Stimulated activated naive CD8-positive, alpha-beta T cell treated with anti-CD3 and anti-CD28 coated beads, Interleukin-15, Interleukin-2, amounts not matched to agents 100 U/mL and 50 U/mL, for 24 hours (primary cell): ENCODE data around the gene HOXA13.

ENCODE experiments used
- ATAC-seq: fragments of 150-1000 bp; cut with Tn5 transposase; one replicate; pipeline ENCODE4 v1.10.0; 2021
- DNase-seq: peaks from one replicate; pipeline ENCODE4 v3.0.0; 2021

The HOXA13 gene

DNA sequence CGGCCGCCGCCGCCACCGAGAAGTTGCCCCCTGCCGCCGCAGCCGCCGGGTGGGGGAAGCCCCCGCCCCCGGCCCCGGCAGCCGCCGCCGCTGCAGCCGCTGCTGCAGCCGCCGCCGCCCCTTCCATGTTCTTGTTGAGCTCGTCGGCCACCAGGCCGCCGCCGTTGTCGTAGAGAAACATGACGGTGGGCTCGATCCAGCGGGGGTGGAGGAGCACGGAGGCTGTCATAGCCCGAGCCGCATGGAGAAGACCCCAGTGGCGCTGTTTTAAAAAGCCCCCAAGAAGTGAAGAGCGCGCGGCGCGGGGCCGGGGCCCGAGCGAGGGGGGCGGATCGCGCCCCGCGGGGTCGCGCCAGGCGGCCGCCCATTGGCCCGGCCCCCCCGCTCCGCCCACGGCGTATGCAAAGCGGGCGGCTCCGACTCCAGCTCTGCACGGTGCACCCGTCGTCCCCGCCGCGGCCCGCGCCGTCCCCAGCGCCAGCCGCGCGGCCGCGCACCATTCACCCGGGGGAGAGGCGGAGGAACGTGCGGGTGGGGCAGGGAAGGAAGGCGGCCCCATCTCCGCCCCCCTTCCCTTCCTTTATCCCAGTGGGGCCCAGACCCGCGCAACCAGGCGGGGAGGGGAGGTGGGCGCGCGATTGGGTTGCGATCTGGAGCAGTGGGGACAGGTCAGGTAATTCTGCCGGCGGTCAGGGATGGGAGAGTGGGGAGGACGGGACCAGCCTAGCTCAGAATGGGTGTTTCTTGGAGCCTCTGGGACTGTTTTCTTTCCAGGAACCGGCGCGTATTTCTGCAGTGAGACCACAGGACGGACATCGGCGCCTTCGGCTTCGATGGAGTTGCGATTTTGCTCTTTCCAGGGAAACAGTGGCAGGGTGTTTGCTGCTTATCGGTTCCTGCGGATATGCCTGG is at the start of gene HOXA13:
Gene HOXA13, minus strand, starts transcription at position 243 of the 912 bp plus-strand sequence. Its CDS starts 14 bp downstream, at position 229.
- DNase-seq: no peak
- peak; percentile 57 for ATAC-seq

DNA sequence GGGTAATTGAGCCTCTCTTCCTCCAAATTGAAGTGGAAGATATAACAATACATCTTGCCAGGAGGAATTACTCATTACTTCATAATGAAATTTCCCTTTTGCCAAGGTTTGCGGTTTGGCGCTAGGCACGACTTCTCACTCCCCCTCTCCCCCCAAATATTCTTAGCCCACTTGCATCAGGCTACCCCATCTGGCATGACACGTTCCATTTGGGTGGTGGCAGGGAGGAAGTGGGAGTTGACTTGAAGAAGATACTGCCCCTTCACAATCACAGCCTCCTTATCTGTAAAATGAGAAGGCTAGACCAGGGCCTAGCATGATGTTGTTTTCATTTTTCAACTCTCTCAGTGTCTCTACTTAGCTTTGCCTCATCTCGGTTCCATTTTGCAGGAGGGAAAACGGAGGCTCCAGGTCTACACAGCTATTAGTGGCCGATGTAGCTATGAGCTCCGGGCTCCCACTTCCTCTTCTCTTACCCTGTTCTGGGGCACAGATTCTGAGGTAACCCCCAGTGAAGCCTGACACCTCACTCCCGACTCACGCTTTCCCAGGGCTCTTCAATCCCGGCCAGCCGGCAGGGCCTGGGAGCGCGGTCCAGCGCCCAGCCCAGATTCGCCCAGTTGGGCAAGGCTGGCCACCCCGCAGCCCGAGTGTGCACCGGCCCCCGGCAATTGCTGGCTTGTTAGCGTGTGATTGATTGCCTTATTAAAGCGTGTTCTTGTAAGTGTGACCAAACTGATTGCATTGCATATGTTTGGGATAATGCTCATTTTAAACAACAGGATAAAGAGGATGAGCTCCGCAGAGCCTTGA is 49.2 kb upstream of the HOXA13 start:
- no peak for DNase-seq
- no peak for ATAC-seq

DNA sequence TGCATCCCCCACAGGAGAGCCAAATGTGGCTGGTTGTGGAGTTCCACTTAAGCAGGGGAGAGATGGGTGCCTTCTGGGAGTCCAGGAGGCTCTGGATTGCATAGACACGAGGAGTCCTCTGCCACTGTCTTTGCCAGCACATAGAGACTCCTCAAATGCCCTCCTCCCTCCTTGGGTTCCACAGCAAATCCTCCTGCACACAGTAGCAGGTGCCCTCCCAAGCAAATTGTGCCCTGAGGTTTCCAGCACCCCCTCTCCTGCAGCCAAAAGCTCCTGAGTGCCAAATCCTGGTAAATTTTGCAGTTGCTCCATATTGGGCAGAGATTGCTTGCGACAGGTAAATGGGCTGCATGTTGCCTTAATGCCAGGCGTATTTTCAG is 48.5 kb upstream of the HOXA13 start:
- DNase-seq: no peak
- ATAC-seq: no peak

DNA sequence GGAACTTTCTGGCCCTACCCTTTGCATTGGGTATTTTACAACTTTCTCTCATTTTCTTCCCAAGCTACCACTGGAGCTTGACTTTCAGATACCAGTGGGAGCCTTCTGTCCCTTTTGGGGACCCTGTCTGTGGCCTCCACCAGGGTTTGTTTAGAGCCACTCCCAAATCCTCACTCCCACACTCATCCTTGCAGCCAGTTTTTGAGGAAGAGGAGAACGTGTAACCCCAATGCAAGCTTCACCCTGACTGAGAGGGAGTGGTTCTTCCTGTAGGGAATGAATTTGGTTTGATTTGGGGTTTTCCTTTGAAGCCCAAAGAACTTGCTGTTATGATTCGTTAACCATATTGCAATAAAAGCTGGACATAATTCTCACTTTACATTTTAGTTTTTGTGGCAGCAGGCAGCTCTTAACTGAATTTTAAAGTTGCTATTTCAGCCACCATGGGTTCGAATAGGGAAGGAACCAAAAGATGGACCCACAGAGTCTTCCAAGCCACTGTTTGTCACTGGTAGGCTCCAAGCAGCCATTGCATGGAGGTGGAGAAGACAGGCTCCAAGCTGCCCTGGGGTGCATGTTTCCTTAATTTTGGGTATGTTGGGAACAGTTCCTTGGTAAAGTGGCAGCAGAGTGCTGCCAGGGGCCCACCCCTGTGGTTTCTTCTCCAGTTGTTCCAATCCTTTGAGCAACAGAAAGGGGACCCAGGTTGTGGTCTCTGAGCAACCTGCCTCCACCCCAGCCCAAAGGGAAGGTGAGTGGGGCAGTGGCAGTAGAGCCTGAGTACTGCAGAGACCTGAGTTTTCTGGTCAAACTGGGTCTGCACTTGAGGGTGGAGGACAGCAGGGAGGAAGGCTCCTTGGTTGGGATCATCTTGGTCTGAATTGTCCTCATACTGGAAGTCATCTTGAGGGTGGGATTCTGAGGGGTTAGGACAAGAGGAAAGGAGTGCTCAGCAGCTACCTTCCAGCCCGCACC is 47.8 kb upstream of the HOXA13 start:
- DNase-seq (no peak), ATAC-seq (no peak)

DNA sequence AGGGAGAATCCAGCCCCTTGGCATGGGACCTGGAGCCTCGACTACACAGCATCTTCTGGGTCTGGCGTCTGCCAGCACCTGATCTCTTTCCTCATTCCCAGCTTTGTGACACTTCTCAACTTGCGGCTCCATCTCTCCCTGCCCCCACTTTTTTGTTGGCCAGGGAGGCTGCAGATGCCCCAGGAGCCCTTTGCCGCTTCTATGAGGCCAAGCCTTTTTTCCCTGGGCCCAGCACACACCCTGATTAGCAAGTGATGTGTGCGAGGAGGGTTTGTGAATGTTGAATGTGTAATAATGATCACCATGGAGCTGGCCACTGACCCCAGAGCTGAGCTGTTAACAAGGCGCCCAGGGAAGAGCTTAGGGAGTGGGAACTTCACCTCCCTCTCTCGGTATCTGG is 47.1 kb upstream of the HOXA13 start:
- DNase-seq: no peak
- no peak for ATAC-seq

DNA sequence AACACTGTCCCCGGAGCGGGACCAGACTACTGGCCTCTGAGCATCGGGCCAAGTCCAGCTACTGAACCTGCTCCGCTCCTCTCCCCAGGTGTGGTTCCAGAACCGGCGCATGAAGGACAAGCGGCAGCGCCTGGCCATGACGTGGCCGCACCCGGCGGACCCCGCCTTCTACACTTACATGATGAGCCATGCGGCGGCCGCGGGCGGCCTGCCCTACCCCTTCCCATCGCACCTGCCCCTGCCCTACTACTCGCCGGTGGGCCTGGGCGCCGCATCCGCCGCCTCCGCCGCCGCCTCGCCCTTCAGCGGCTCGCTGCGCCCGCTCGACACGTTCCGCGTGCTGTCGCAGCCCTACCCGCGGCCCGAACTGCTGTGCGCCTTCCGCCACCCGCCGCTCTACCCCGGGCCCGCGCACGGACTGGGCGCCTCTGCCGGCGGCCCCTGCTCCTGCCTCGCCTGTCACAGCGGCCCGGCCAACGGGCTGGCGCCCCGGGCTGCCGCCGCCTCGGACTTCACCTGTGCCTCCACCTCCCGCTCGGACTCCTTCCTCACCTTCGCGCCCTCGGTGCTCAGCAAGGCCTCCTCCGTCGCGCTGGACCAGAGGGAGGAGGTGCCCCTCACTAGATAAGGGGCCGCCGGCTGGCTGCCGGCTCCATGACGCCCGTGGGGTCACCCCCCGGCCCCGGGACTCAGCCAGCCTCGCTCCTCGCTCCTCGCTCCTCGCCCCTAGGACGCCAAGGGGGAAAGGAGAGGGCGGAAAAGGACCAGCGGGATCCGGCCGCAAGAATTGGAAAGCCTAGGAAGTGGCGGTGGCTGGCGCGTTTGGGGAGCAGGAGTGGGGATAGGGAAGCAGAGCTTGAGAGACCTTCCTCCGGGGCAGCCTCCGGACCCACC is 46.2 kb upstream of the HOXA13 start:
- ATAC-seq (peak; percentile 34), DNase-seq (no peak)

DNA sequence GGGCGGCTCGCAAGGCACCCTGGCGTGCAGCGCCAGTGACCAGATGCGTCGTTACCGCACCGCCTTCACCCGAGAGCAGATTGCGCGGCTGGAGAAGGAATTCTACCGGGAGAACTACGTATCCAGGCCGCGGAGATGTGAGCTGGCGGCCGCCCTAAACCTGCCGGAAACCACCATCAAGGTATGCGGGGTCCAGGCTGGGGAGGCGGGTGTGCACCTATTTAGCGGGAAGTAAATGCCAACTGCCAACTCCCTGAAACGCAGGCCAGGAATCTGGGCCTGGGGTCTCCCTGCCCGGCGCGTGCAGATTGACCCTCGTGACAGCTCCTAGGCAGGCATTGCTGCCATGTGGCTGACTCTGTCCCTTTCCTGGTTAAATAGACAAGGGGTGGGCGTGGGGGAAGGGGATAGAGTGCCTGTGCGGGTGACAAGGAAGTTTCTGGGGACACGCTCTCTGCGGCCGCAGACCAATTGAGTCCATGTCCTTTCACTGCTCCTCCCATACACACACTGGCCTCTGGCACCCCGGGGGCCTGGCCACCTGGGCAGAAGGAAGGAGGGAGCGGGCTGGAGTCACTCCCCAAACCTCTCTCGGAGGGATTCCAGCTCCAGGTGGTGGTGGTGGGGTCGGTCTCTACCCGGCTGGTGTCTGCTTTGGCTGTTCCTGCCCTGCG is 45.4 kb upstream of the HOXA13 start:
- no peak for ATAC-seq
- DNase-seq: no peak

DNA sequence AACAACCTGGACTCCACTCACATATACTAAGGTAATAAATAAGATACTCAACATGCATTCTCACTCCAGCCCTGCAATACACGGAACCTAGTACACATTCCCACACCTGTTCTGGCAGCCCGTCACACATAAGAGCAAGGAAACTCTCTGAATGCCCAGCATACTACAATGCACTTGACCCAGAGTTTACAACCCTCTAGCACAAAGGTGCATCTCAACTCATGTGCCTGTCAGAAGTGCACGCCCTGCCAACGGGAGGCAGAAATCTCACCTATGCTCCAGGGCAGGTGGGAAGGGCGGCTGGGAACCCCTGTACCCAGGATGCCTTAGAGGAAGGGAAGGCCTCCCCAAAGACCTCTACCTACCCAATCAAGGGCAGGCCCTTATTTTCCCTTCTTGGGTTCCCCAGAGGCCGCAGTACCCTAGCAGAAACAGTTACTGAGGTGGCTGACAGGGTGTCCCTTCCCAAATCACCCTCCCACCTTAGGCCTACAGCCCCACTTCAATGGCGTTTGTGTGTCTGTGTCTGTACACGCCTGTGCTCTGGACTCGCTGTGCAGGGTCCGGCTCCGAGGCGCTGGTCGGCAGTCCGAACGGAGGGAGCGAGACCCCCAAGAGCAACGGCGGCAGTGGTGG is 44.7 kb upstream of the HOXA13 start:
- DNase-seq (no peak), ATAC-seq (no peak)

DNA sequence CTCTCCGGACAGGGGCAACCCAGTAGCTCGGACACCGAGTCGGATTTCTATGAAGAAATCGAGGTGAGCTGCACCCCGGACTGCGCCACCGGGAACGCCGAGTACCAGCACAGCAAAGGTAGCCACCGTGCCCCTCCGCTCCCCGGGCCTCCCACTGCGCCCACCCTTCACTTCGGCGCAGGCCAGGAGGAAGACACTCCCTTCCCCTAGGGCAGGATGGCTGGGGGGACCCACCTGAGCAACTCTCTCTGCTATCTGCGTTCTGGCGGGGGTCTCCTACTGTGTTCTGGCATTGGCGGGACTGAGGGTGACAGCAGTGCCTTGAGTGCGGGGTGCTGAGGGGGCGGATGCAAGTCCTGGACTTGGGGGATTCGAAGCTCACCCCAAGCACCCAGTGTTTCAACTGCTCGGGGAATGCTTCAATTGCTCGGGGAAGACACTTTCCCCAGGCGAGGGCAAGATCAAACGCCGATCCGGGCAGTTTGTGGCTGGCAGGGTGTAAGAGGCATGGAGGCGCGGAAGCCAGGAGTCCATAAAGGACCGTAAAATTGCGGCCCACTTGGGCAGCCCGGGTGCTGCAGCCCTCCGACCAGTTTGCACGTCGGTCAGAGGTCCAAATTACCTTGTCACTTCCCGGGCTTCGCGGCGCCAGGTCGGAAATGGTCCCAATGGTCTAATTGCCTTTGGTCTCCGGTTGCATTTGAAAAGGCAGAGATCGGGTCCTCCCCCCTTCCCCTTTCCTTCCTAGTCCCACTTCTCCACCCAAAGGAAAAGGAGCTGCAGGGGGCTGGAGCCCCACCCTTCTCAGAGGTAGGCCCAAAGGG is 43.7 kb upstream of the HOXA13 start:
- DNase-seq: no peak
- ATAC-seq: no peak

DNA sequence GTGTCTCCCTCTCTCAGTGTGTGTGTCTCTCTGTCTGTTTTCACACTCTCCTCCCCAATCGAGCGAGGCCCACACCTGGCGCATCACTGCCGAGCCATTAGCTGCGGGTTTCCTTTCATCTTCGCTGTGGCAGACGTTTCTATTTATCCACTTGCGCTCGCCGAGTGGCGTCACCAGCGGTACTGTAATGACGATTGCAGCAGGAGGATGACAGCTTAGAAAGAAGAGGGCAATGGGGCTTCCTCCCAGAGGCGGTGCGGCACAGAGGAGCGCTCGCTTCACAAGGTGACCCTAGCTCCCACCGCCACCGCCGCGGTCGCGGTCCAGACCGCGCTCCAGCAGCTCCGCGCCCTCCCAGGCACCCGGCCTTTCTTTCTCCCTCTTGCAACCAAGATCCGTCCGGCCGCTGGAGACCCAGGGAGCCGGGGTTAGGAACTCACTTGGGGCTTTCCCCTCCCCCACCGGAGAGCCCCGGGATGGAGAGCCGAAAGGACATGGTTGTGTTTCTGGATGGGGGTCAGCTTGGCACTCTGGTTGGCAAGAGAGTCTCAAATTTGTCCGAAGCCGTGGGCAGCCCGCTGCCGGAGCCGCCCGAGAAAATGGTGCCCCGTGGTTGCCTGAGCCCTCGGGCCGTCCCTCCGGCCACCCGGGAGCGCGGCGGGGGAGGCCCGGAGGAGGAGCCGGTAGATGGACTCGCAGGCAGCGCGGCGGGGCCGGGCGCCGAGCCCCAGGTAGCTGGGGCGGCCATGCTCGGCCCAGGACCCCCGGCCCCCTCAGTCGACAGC is 42.9 kb upstream of the HOXA13 start, which contains the start of gene EVX1:
Gene EVX1, plus strand, starts transcription at position 248 of the 785 bp plus-strand sequence. Its CDS starts 229 bp downstream, at position 477.
- ATAC-seq: peak; percentile 30
- no peak for DNase-seq

DNA sequence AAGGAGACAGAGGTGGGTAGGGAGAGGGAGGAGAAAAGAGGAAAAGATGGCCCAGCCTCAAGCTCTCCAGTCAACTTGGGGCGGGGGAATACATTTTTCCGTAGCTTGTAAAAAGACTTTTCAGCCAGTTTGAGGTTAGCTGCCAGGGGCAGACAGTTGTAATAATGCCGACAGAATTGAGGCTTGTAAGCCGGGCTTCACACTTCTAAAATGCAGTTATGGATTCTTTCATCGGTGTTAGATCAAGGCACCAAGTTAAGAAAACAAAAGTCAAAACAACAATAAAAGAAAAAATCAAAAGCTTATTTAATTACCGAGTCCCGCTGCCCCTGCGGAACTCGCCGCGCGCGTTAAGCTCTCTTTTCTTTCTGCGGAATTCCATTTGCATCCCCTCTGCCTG is 42.3 kb upstream of the HOXA13 start:
- no peak for DNase-seq
- ATAC-seq: no peak

DNA sequence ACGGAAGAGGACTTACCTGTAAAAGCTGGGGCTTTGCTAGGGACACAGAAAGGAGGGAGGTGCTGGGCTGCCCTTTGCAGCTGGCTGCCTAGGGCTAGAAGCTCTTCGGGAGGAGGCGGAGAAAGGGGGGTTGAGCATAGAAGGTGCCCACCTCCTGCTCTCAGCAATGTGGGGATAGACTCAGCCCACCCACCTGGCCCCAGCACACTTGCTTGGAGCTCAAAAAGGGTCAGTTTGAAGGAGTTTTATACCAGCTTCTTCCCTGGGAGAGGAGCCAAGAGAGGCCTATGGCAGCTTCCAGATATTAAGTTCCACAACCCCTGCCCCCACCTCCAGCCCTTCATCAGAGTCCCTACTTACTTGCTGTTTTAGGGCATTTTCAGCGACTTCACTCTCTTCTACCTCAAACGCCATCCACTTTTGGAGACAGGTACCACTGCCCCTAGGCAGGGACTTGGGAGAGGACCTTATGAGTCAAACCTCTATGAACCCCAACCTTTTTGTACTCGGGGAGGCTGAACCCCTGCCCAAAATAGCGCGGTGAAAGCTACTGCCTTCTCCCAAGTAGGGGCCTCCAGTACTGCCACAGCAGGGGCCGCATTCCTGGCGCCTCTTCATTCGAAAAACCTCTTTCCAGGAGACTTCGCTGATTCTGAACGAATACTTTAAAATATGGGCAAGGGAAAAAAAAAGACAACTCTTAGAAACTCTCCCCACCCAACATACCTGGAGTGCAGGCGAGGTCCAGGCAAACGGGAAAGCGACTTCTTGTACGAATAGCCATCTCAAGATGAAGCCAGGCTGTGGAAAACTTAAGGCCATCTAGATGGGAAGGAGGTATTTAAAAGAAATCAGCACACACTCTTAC is 41.5 kb upstream of the HOXA13 start:
- DNase-seq: no peak
- no peak for ATAC-seq

DNA sequence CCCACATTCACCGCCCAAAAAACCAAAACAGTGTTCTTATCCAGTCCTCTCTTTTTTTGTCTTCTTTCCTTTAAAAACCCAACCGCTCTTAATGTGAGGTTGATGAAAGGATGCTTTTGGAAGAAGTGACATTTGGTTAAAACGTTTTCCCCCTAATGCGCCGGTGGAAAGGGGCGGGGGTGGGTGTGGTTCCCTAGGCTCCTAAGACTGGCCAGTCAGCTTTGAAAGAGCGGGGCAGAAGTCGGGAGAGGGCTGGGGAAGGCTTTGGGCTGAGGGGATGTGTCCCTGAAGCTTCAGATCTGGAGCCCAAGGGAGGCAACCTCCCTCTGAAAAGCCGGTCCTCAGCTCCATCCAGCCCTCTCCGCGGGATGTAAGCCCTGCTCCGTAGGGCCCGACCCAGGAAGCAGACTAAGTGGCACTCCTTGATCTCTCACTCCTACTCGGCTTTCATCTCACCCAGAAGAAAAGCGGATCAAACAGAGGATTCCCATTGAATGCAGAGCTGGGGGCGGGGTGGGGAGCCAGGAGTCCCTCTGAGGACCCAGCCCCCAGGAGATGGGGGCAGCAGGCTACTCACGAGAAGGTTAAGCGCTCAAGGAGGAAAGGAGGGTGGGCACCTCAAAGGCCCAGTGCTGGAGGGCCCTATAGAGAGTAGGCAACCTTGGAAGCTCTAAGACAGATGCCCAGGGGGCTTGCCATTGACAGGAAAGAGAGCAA is 40.3 kb upstream of the HOXA13 start:
- no peak for ATAC-seq
- no peak for DNase-seq

DNA sequence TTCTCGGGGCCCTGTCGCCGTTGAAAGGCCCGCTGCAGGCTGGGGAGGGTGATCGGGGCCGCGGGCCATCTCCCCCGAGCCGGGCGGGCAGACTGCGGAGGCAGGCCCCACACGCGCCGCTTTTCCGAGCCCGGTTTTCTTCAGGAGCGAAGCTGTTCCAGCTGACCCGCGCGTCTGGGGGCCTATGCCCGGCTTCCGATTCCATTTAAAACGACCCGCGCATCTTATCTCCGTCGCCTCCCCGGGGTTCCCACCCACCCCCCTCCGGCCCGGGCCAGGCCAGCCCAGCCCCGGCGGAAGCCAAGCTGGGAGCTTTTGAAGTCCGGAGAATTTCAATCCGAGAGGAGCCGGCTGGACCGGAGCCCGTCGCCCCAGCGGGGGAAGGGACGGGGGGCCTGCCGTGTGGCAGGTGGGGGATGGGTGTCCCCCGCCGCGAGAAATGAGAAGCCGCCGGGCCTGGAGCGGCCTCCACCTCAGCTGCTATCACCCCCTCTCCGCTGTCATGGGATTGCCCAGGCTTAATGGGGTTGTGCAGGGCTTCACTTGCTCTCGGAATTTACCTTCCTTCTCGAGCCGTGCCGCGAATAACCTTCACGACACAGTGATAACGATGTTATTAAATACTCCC is 39.6 kb upstream of the HOXA13 start:
- no peak for DNase-seq
- ATAC-seq: no peak

DNA sequence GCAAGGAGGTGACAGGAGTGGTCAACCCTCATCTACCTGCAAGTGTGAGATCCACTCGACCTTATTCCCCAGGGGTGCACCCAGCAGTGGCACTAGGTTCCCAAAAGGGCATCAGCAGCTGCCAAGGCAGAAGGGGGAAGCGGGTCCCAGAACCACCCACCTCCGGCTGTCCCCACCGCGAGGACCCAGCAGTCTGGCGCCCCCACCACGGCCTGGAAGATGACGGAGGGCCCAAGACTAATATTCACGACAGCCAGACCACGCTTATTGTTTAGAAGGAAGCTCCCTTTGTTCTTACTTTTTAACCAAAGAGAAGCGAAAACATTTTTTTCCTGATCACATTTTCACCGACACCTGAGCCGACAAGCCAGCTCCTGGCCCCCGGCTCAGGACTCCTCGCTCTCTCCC is 39.1 kb upstream of the HOXA13 start:
- no peak for ATAC-seq
- DNase-seq: no peak
